Ishikawa (cell line): Measurements from ENCODE around the gene CDHR3.

Source experiments
- CEBPB ChIP-seq: IDR thresholded peaks from 2 replicates; pipeline ENCODE4 v1.6.1; 2012
- CREB1 ChIP-seq: IDR thresholded peaks from 2 replicates; pipeline ENCODE4 v1.6.1; 2012; ENCODE audit warnings: low read depth
- EP300 ChIP-seq: IDR thresholded peaks from 2 replicates; pipeline ENCODE4 v1.6.1; 2012; ENCODE audit warnings: borderline replicate concordance
- NFIC ChIP-seq: IDR thresholded peaks from 2 replicates; pipeline ENCODE4 v1.6.1; 2012
- TAF1 ChIP-seq: IDR thresholded peaks from 2 replicates; pipeline ENCODE4 v1.6.1; 2012; ENCODE audit warnings: low read depth, mild to moderate bottlenecking
- TCF12 ChIP-seq: IDR thresholded peaks from 2 replicates; pipeline ENCODE4 v1.6.1; 2012; ENCODE audit warnings: low read depth
- YY1 ChIP-seq: IDR thresholded peaks from 2 replicates; pipeline ENCODE4 v1.6.1; 2012; ENCODE audit warnings: low read depth
- ZBTB7A ChIP-seq: IDR thresholded peaks from 2 replicates; pipeline ENCODE4 v1.6.1; 2012; ENCODE audit warnings: low read depth
- TF ChIP-seq, protein P1 (sequence below): IDR thresholded peaks from 2 replicates; pipeline ENCODE4 v1.6.1; 2012; ENCODE audit warnings: low read depth, mild to moderate bottlenecking
- TF ChIP-seq, protein P2 (sequence below): IDR thresholded peaks from 2 replicates; pipeline ENCODE4 v1.6.1; 2012
- TF ChIP-seq, protein P3 (sequence below): IDR thresholded peaks from 2 replicates; pipeline ENCODE4 v1.6.1; 2012

- no peak for TF ChIP-seq EP300
- no peak for TF ChIP-seq YY1
- TF ChIP-seq NFIC: no peak
- no peak for TF ChIP-seq CREB1
- TF ChIP-seq, protein P1, sequence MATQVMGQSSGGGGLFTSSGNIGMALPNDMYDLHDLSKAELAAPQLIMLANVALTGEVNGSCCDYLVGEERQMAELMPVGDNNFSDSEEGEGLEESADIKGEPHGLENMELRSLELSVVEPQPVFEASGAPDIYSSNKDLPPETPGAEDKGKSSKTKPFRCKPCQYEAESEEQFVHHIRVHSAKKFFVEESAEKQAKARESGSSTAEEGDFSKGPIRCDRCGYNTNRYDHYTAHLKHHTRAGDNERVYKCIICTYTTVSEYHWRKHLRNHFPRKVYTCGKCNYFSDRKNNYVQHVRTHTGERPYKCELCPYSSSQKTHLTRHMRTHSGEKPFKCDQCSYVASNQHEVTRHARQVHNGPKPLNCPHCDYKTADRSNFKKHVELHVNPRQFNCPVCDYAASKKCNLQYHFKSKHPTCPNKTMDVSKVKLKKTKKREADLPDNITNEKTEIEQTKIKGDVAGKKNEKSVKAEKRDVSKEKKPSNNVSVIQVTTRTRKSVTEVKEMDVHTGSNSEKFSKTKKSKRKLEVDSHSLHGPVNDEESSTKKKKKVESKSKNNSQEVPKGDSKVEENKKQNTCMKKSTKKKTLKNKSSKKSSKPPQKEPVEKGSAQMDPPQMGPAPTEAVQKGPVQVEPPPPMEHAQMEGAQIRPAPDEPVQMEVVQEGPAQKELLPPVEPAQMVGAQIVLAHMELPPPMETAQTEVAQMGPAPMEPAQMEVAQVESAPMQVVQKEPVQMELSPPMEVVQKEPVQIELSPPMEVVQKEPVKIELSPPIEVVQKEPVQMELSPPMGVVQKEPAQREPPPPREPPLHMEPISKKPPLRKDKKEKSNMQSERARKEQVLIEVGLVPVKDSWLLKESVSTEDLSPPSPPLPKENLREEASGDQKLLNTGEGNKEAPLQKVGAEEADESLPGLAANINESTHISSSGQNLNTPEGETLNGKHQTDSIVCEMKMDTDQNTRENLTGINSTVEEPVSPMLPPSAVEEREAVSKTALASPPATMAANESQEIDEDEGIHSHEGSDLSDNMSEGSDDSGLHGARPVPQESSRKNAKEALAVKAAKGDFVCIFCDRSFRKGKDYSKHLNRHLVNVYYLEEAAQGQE: no peak
- TF ChIP-seq, protein P2, sequence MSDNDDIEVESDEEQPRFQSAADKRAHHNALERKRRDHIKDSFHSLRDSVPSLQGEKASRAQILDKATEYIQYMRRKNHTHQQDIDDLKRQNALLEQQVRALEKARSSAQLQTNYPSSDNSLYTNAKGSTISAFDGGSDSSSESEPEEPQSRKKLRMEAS: no peak
- no peak for TF ChIP-seq TAF1
- no peak for TF ChIP-seq TCF12
- TF ChIP-seq, protein P3, sequence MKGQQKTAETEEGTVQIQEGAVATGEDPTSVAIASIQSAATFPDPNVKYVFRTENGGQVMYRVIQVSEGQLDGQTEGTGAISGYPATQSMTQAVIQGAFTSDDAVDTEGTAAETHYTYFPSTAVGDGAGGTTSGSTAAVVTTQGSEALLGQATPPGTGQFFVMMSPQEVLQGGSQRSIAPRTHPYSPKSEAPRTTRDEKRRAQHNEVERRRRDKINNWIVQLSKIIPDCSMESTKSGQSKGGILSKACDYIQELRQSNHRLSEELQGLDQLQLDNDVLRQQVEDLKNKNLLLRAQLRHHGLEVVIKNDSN: no peak
- TF ChIP-seq CEBPB: no peak
- no peak for TF ChIP-seq ZBTB7A
Observed at GRCh38 chr7:106035568-106035967, 72.5 kb downstream of the CDHR3 start.
